K562 (cell line): ENCODE measurements around the gene KRT35. TPM values are rescaled to one million over a fixed set of nuclear protein-coding genes. Genes with fewer than 3 reads are reported as not detected.

ENCODE experiments used
- ETV6 ChIP-seq, 3 experiments: fragments of 150-350 bp in 1 of 3; sonication (generic) in 1 of 3; formaldehyde crosslinking in 1 of 3; IDR thresholded peaks; 2 replicates each; pipeline versions ENCODE4 v1.6.1 to v1.8.0; 2014 to 2022; ENCODE audit warnings: borderline replicate concordance in 2 of 3, low read depth in 2 of 3, antibody characterized with exemption in 1 of 3, low read length in 1 of 3, mild to moderate bottlenecking in 1 of 3, missing genetic modification reagents in 1 of 3
- EWSR1 ChIP-seq: fragments of 450-650 bp; IDR thresholded peaks from 2 replicates; pipeline ENCODE4 v1.6.1; 2018; ENCODE audit warnings: borderline replicate concordance, mild to moderate bottlenecking, low read depth, moderate library complexity; ENCODE audit not compliant: partially characterized antibody
- HDGF ChIP-seq: fragments of 450-650 bp; IDR thresholded peaks from 2 replicates; pipeline ENCODE4 v1.6.1; 2016
- KLF16 ChIP-seq: IDR thresholded peaks from 2 replicates; pipeline ENCODE4 v1.6.1; 2016; ENCODE audit warnings: antibody characterized with exemption
- L3MBTL2 ChIP-seq: fragments of 450-650 bp; IDR thresholded peaks from 2 replicates; pipeline ENCODE4 v1.6.1; 2016; ENCODE audit warnings: mild to moderate bottlenecking, moderate library complexity
- MAFG ChIP-seq: fragments of 450-650 bp; conservative IDR thresholded peaks from 2 replicates; pipeline ENCODE4 v1.6.1; 2016; ENCODE audit warnings: missing genetic modification characterization, missing compliant biosample characterization
- MEF2D ChIP-seq: conservative IDR thresholded peaks from 2 replicates; pipeline ENCODE4 v1.6.1; 2016; ENCODE audit warnings: low read depth, missing genetic modification characterization, missing compliant biosample characterization
- SLC30A9 ChIP-seq: fragments of 250-450 bp; sonication (Bioruptor Pico); IDR thresholded peaks from 2 replicates; pipeline ENCODE4 v1.8.0; 2022; ENCODE audit warnings: mild to moderate bottlenecking, moderate library complexity
- SPI1 ChIP-seq: IDR thresholded peaks from 2 replicates; pipeline ENCODE4 v1.6.1; 2011; ENCODE audit warnings: low read depth, low read length, control low read depth, borderline replicate concordance
- SRSF7 ChIP-seq: fragments of 200-400 bp; formaldehyde crosslinking; optimal IDR thresholded peaks from 2 replicates; pipeline ENCODE3; 2017; ENCODE audit warnings: mild to moderate bottlenecking, low read depth, low read length
- XRCC5 ChIP-seq: fragments of 200-400 bp; formaldehyde crosslinking; IDR thresholded peaks from 2 replicates; pipeline ENCODE4 v1.6.1; 2017; ENCODE audit warnings: low read depth, mild to moderate bottlenecking, low read length
- ZFP36 ChIP-seq: fragments of 150-350 bp; IDR thresholded peaks from 2 replicates; pipeline ENCODE4 v1.6.1; 2018; ENCODE audit warnings: low read length, low read depth; ENCODE audit not compliant: partially characterized antibody
- ZNF121 ChIP-seq: sonication (generic); formaldehyde crosslinking; conservative IDR thresholded peaks from 2 replicates; pipeline ENCODE4 v1.8.0; 2022; ENCODE audit warnings: missing genetic modification reagents
- ZNF561 ChIP-seq: fragments of 450-650 bp; formaldehyde crosslinking; conservative IDR thresholded peaks from 2 replicates; pipeline ENCODE4 v1.4.0; 2020; ENCODE audit warnings: mild to moderate bottlenecking, moderate library complexity
- ZNF764 ChIP-seq: fragments of 250-450 bp; sonication (Bioruptor Pico); IDR thresholded peaks from 2 replicates; pipeline ENCODE4 v1.4.0; 2020; ENCODE audit warnings: low read depth, mild to moderate bottlenecking, moderate library complexity
- polyA plus RNA-seq, 8 experiments: library from polyadenylated mRNA; depleted of rRNA in 4 of 8; stranded (reverse) in 5 of 8; unstranded in 3 of 8; fragments of >200 nt; fragmentation: Nextera tagmentation in 2 of 8; fragmentation: Illumina TruSeq in 1 of 8; extraction: Ambion mirVana in 2 of 8; extraction: Trizol in 1 of 8; gene quantifications; 2 replicates each; pipeline versions ENCODE4 v1.2.1 to v1.2.3, GENCODE V29; 2011 to 2014; ENCODE audit warnings: inconsistent platforms in 1 of 8, missing spikeins in 1 of 8
- total RNA-seq, 7 experiments: library from RNA; depleted of rRNA in 6 of 7; stranded (reverse); fragments of >200 nt in 6 of 7; fragmentation: Illumina TruSeq in 2 of 7; extraction: Trizol in 2 of 7; gene quantifications; 2 replicates each; pipeline versions ENCODE4 v1.2.1 to v1.2.3, GENCODE V29; 2011 to 2021; ENCODE audit warnings: low replicate concordance in 1 of 7
- TF ChIP-seq, protein P1 (sequence below), 2 experiments: fragments of 200-800 bp in 1 of 2; sonication (Bioruptor generic) in 1 of 2; sonication (generic) in 1 of 2; formaldehyde crosslinking in 1 of 2; IDR thresholded peaks in 1 of 2; conservative IDR thresholded peaks in 1 of 2; 2 replicates each; pipeline versions ENCODE4 v1.5.0 to v1.6.1; 2016 to 2020; ENCODE audit warnings: missing compliant biosample characterization in 1 of 2, missing genetic modification characterization in 1 of 2, missing genetic modification reagents in 1 of 2
- TF ChIP-seq, protein P2 (sequence below): fragments of 450-650 bp; formaldehyde crosslinking; IDR thresholded peaks from 2 replicates; pipeline ENCODE4 v1.4.0; 2020; ENCODE audit warnings: mild to moderate bottlenecking, mixed read lengths
- TF ChIP-seq, protein P3 (sequence below): IDR thresholded peaks from 3 replicates; pipeline ENCODE4 v1.6.1; 2011; ENCODE audit warnings: borderline replicate concordance, mild to moderate bottlenecking, moderate library complexity; ENCODE audit not compliant: insufficient read length; ENCODE audit errors: extremely low read depth
- TF ChIP-seq, protein P4 (sequence below), 3 experiments: IDR thresholded peaks in 2 of 3; conservative IDR thresholded peaks in 1 of 3; 2 replicates each; pipeline ENCODE4 v1.5.1; 2011 to 2012; ENCODE audit warnings: low read length in 3 of 3, mild to moderate bottlenecking in 3 of 3, control low read depth in 2 of 3, improper control_type of control experiment in 1 of 3, inconsistent platforms in 1 of 3, low read depth in 1 of 3, mixed read lengths in 1 of 3, moderate library complexity in 1 of 3; ENCODE audit not compliant: insufficient read depth in 2 of 3

The KRT35 gene
- total and polyA plus RNA-seq, 9 of the 15 experiments (the other 6 are each of a cell fraction or from before 2014, with no cell fraction given), result not detected

DNA sequence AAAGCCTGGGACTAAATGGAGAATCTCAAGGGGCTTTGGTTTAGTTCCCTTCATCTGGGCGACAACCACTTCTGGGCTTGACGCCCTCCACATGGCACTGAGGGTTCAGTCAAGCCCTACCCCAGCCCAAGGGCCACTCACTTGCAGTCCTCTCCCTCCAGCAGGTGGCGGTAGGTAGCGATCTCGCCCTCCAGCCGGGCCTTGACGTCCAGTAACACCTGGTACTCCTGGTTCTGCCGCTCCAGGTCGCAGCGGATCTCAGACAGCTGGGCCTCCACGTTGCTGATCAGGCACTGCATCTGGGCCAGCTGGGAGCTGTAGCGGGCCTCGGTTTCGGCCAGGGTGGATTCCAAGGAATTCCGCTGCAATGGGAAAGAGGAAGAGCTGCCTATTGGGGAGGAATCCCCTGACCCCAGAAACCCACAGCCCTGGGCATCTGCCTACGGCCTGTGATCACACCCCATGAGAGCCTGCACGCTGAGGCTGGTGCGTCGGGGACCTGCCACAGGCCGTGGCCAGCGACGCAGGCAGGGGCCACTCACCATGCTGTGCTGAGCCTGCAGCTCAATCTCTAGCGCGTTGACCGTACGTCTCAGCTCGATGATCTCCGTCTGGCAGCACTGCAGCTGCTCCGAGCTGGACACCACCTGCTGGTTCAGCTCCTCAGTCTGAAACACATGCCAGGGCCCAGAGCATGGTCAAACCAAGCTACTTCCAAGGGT lies 6.0 kb upstream of the KRT35 start (continued):
- no peak for TF ChIP-seq EWSR1
- TF ChIP-seq ZNF764 (CRISPR knock-in tag), result no peak
- TF ChIP-seq, protein P1, sequence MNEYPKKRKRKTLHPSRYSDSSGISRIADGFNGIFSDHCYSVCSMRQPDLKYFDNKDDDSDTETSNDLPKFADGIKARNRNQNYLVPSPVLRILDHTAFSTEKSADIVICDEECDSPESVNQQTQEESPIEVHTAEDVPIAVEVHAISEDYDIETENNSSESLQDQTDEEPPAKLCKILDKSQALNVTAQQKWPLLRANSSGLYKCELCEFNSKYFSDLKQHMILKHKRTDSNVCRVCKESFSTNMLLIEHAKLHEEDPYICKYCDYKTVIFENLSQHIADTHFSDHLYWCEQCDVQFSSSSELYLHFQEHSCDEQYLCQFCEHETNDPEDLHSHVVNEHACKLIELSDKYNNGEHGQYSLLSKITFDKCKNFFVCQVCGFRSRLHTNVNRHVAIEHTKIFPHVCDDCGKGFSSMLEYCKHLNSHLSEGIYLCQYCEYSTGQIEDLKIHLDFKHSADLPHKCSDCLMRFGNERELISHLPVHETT (CRISPR knock-in tag; conservative IDR thresholded peaks at IDR 0.05 in 1 of 2, IDR thresholded peaks at IDR 0.05 in 1 of 2), result no peak
- no peak for TF ChIP-seq ZNF121 (CRISPR knock-in tag)
- no peak for TF ChIP-seq SRSF7
- TF ChIP-seq MAFG (tag), result no peak
- TF ChIP-seq, protein P2, sequence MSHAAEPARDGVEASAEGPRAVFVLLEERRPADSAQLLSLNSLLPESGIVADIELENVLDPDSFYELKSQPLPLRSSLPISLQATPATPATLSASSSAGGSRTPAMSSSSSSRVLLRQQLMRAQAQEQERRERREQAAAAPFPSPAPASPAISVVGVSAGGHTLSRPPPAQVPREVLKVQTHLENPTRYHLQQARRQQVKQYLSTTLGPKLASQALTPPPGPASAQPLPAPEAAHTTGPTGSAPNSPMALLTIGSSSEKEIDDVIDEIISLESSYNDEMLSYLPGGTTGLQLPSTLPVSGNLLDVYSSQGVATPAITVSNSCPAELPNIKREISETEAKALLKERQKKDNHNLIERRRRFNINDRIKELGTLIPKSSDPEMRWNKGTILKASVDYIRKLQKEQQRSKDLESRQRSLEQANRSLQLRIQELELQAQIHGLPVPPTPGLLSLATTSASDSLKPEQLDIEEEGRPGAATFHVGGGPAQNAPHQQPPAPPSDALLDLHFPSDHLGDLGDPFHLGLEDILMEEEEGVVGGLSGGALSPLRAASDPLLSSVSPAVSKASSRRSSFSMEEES (CRISPR knock-in tag), result no peak
- TF ChIP-seq ETV6 (IDR thresholded peaks at IDR 0.05; ENCODE audit: borderline replicate concordance in 1 of 2, low read depth in 2 of 2, low read length in 1 of 2), result no peak
- no peak for TF ChIP-seq ETV6 (CRISPR knock-in tag; IDR thresholded peaks at IDR 0.05; ENCODE audit: borderline replicate concordance)
- TF ChIP-seq KLF16, result 0 out of 2 replicates have a peak, but pooled peaks have one; percentile 12
- peak; percentile 55; the same call in 1 of the 2 replicates for TF ChIP-seq XRCC5
- TF ChIP-seq ZFP36, result peak; percentile 11
- TF ChIP-seq MEF2D, result no peak
- TF ChIP-seq, protein P3, sequence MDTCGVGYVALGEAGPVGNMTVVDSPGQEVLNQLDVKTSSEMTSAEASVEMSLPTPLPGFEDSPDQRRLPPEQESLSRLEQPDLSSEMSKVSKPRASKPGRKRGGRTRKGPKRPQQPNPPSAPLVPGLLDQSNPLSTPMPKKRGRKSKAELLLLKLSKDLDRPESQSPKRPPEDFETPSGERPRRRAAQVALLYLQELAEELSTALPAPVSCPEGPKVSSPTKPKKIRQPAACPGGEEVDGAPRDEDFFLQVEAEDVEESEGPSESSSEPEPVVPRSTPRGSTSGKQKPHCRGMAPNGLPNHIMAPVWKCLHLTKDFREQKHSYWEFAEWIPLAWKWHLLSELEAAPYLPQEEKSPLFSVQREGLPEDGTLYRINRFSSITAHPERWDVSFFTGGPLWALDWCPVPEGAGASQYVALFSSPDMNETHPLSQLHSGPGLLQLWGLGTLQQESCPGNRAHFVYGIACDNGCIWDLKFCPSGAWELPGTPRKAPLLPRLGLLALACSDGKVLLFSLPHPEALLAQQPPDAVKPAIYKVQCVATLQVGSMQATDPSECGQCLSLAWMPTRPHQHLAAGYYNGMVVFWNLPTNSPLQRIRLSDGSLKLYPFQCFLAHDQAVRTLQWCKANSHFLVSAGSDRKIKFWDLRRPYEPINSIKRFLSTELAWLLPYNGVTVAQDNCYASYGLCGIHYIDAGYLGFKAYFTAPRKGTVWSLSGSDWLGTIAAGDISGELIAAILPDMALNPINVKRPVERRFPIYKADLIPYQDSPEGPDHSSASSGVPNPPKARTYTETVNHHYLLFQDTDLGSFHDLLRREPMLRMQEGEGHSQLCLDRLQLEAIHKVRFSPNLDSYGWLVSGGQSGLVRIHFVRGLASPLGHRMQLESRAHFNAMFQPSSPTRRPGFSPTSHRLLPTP, result no peak
- peak; percentile 42; the same call in 1 of the 2 replicates for TF ChIP-seq L3MBTL2
- TF ChIP-seq, protein P4, sequence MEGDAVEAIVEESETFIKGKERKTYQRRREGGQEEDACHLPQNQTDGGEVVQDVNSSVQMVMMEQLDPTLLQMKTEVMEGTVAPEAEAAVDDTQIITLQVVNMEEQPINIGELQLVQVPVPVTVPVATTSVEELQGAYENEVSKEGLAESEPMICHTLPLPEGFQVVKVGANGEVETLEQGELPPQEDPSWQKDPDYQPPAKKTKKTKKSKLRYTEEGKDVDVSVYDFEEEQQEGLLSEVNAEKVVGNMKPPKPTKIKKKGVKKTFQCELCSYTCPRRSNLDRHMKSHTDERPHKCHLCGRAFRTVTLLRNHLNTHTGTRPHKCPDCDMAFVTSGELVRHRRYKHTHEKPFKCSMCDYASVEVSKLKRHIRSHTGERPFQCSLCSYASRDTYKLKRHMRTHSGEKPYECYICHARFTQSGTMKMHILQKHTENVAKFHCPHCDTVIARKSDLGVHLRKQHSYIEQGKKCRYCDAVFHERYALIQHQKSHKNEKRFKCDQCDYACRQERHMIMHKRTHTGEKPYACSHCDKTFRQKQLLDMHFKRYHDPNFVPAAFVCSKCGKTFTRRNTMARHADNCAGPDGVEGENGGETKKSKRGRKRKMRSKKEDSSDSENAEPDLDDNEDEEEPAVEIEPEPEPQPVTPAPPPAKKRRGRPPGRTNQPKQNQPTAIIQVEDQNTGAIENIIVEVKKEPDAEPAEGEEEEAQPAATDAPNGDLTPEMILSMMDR (IDR thresholded peaks at IDR 0.05 in 2 of 3, conservative IDR thresholded peaks at IDR 0.05 in 1 of 3; ENCODE audit: insufficient read depth in 2 of 3, low read depth in 1 of 3, low read length in 3 of 3), result peak; percentile 84 to 91 (median 89)
- TF ChIP-seq SPI1, result no peak
- TF ChIP-seq SLC30A9, result no peak
- TF ChIP-seq HDGF, result no peak
- no peak for TF ChIP-seq ZNF561 (CRISPR knock-in tag)
